Measurements from ENCODE around the gene YDJC.

YDJC gene

DNA sequence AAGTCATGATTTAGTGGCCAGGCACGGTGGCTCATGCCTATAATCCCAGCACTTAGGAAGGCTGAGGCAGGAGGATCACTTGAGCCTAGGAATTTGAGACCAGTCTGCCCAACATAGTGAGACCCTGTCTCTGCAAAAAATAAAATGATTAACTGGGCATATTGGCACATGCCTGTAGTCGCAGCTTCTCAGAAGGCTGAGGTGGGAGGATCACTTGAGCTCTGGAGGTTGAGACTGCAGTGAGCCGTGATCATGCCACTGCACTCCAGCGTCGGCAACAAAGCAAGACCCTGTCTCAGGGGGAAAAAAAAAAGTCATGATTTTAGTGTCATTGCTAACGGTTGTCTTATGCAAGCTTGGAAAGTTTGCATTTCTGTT lies 50.4 kb downstream of the YDJC start:
- Histone ChIP-seq H3K36me3 (ENCODE audit: insufficient read depth, low read depth, low read length) (no peaks in the 10 kb centered on the region), H3K4me1 (ENCODE audit: insufficient read depth, low read length) (no peaks in the 10 kb centered on the region), H3K9ac (ENCODE audit: low read depth, low read length) (no peak overlapping the region), H3K27ac (ENCODE audit: low read length) (no peak overlapping the region), H3K9me3 (ENCODE audit: insufficient read depth, low read depth, low read length) (no peaks in the 10 kb centered on the region), H3K27me3 (ENCODE audit: insufficient read depth, low read length) (no peaks in the 10 kb centered on the region), H3K4me3 (ENCODE audit: low read length) (no peak overlapping the region)
